ACC112 (cell line): ENCODE results near the gene PHF14.

Experiments
- H2AFZ ChIP-seq: fragments of 200-600 bp; sonication (generic); one replicate; pipeline ENCODE4 v1.6.0; 2017; ENCODE audit warnings: antibody characterized with exemption, low read length; ENCODE audit not compliant: unreplicated experiment
- H3K27ac ChIP-seq: fragments of 200-600 bp; sonication (generic); 2 replicates; pipeline ENCODE4 v1.5.1; 2014; ENCODE audit warnings: low read depth, mild to moderate bottlenecking, antibody characterized with exemption, low read length, moderate library complexity
- H3K27me3 ChIP-seq: fragments of 200-600 bp; sonication (generic); 2 replicates; pipeline ENCODE4 v1.6.1; 2014; ENCODE audit warnings: mild to moderate bottlenecking, antibody characterized with exemption, low read length, moderate library complexity, mixed read lengths; ENCODE audit not compliant: insufficient read depth
- H3K36me3 ChIP-seq: fragments of 200-600 bp; sonication (generic); 2 replicates; pipeline ENCODE4 v1.6.1; 2016; ENCODE audit warnings: mild to moderate bottlenecking, antibody characterized with exemption, low read length, moderate library complexity, mixed read lengths; ENCODE audit not compliant: insufficient read depth
- H3K4me1 ChIP-seq: fragments of 200-600 bp; sonication (generic); one replicate; pipeline ENCODE4 v1.6.1; 2016; ENCODE audit warnings: low read length, mixed read lengths; ENCODE audit not compliant: insufficient read depth, unreplicated experiment, control insufficient read depth
- H3K4me3 ChIP-seq: fragments of 200-600 bp; sonication (generic); 2 replicates; pipeline ENCODE4 v1.5.1; 2014; ENCODE audit warnings: mild to moderate bottlenecking, low read depth, low read length
- H3K79me2 ChIP-seq: fragments of 200-600 bp; sonication (generic); one replicate; pipeline ENCODE4 v1.6.0; 2016; ENCODE audit warnings: low read length; ENCODE audit not compliant: control insufficient read depth, unreplicated experiment, insufficient read depth

Gene PHF14

GRCh38 chr7:11104578-11104977, 130.9 kb downstream of the PHF14 start:
- Histone ChIP-seq H3K27ac (no peak overlapping the region), H3K36me3 (no peaks in the 10 kb centered on the region), H3K4me3 (no peak overlapping the region), H3K4me1 (no peaks in the 10 kb centered on the region), H3K79me2 (no peaks in the 10 kb centered on the region), H2AFZ (no peak overlapping the region), H3K27me3 (no peaks in the 10 kb centered on the region)

GRCh38 chr7:11109659-11110058, 136.0 kb downstream of the PHF14 start:
- H2AFZ ChIP-seq: no peak overlapping the region
- no peak overlapping the region for H3K27ac ChIP-seq
- H3K79me2 ChIP-seq: no peaks in the 10 kb centered on the region
- H3K27me3 ChIP-seq: no peaks in the 10 kb centered on the region
- no peak overlapping the region for H3K4me3 ChIP-seq
- H3K4me1 ChIP-seq: no peaks in the 10 kb centered on the region
- no peaks in the 10 kb centered on the region for H3K36me3 ChIP-seq

GRCh38 chr7:11120068-11120664, 146.5 kb downstream of the PHF14 start:
- Histone ChIP-seq H2AFZ (no peak overlapping the region), H3K4me1 (no peaks in the 10 kb centered on the region), H3K79me2 (no peaks in the 10 kb centered on the region), H3K4me3 (no peak overlapping the region), H3K36me3 (no peaks in the 10 kb centered on the region), H3K27ac (no peak overlapping the region), H3K27me3 (no peaks in the 10 kb centered on the region)

GRCh38 chr7:11120675-11121220, 147.1 kb downstream of the PHF14 start:
- H2AFZ ChIP-seq: no peak overlapping the region
- no peaks in the 10 kb centered on the region for H3K79me2 ChIP-seq
- H3K36me3 ChIP-seq: no peaks in the 10 kb centered on the region
- no peak overlapping the region for H3K27ac ChIP-seq
- H3K4me1 ChIP-seq: no peaks in the 10 kb centered on the region
- no peaks in the 10 kb centered on the region for H3K27me3 ChIP-seq
- no peak overlapping the region for H3K4me3 ChIP-seq

GRCh38 chr7:11124856-11125559, 151.3 kb downstream of the PHF14 start:
- H3K4me3 ChIP-seq: no peak overlapping the region
- no peak overlapping the region for H2AFZ ChIP-seq
- H3K27ac ChIP-seq: no peak overlapping the region
- H3K79me2 ChIP-seq: no peaks in the 10 kb centered on the region
- H3K36me3 ChIP-seq: no peaks in the 10 kb centered on the region
- no peaks in the 10 kb centered on the region for H3K27me3 ChIP-seq
- peaks cover 9% of the 10 kb centered on the region for H3K4me1 ChIP-seq

GRCh38 chr7:11127114-11127785, 153.6 kb downstream of the PHF14 start:
- Histone ChIP-seq H3K27me3 (no peaks in the 10 kb centered on the region), H3K4me1 (peaks cover 9% of the 10 kb centered on the region), H3K4me3 (no peak overlapping the region), H3K79me2 (no peaks in the 10 kb centered on the region), H3K27ac (no peak overlapping the region), H2AFZ (no peak overlapping the region), H3K36me3 (no peaks in the 10 kb centered on the region)

- Histone ChIP-seq H3K79me2 (no peaks in the 10 kb centered on the region), H3K4me3 (no peak overlapping the region), H2AFZ (no peak overlapping the region), H3K4me1 (peaks cover 9% of the 10 kb centered on the region), H3K27ac (no peak overlapping the region), H3K27me3 (no peaks in the 10 kb centered on the region), H3K36me3 (no peaks in the 10 kb centered on the region)
Observed at GRCh38 chr7:11127988-11128387, 154.3 kb downstream of the PHF14 start.

- peaks cover 9% of the 10 kb centered on the region for H3K4me1 ChIP-seq
- no peak overlapping the region for H3K4me3 ChIP-seq
- H3K27ac ChIP-seq: no peak overlapping the region
- H3K79me2 ChIP-seq: no peaks in the 10 kb centered on the region
- H3K27me3 ChIP-seq: no peaks in the 10 kb centered on the region
- H2AFZ ChIP-seq: no peak overlapping the region
- H3K36me3 ChIP-seq: no peaks in the 10 kb centered on the region
Observed at GRCh38 chr7:11128498-11128897, 154.8 kb downstream of the PHF14 start.

- H3K27ac ChIP-seq: no peak overlapping the region
- no peaks in the 10 kb centered on the region for H3K79me2 ChIP-seq
- peaks cover 9% of the 10 kb centered on the region for H3K4me1 ChIP-seq
- no peaks in the 10 kb centered on the region for H3K27me3 ChIP-seq
- no peak overlapping the region for H2AFZ ChIP-seq
- H3K36me3 ChIP-seq: no peaks in the 10 kb centered on the region
- no peak overlapping the region for H3K4me3 ChIP-seq
Observed at GRCh38 chr7:11130012-11130411, 156.3 kb downstream of the PHF14 start.

GRCh38 chr7:11130601-11131000, 156.9 kb downstream of the PHF14 start:
- Histone ChIP-seq H3K4me3 (no peak overlapping the region), H3K27ac (no peak overlapping the region), H2AFZ (no peak overlapping the region), H3K79me2 (no peaks in the 10 kb centered on the region), H3K36me3 (no peaks in the 10 kb centered on the region), H3K27me3 (no peaks in the 10 kb centered on the region), H3K4me1 (peaks cover 9% of the 10 kb centered on the region)
